HUES64 (cell line): ENCODE results near the gene BMP8B.
"Not testable (repeated sequence)": the region's sequence is repeated elsewhere in the genome, so short reads cannot be mapped to it uniquely, and the experiment has no call there.

Experiments
- H3K27ac ChIP-seq: 2 replicates; pipeline ENCODE4 v1.7.0; 2013; ENCODE audit warnings: low read depth, low read length, inconsistent platforms
- H3K27me3 ChIP-seq: 2 replicates; pipeline ENCODE4 v1.6.1; 2013; ENCODE audit warnings: mild to moderate bottlenecking, low read length; ENCODE audit not compliant: insufficient read depth
- H3K36me3 ChIP-seq: 2 replicates; pipeline ENCODE4 v1.6.1; 2013; ENCODE audit warnings: mild to moderate bottlenecking, low read length; ENCODE audit not compliant: insufficient read depth
- H3K4me1 ChIP-seq: 2 replicates; pipeline ENCODE4 v1.6.1; 2013; ENCODE audit warnings: mild to moderate bottlenecking, low read length, moderate library complexity; ENCODE audit not compliant: insufficient read depth
- H3K4me3 ChIP-seq: 2 replicates; pipeline ENCODE4 v1.5.1; 2013; ENCODE audit warnings: mild to moderate bottlenecking, low read length, moderate library complexity
- H3K9ac ChIP-seq: 2 replicates; pipeline ENCODE4 v1.6.1; 2013; ENCODE audit warnings: mild to moderate bottlenecking, low read depth, low read length
- H3K9me3 ChIP-seq: 2 replicates; pipeline ENCODE4 v1.6.1; 2013; ENCODE audit warnings: low read depth, low read length; ENCODE audit not compliant: insufficient read depth
- WGBS: fragments of 150-250, 120-280 bp; methylation state at CpG from one replicate; pipeline ENCODE4 v1.1.7; 2013; ENCODE audit warnings: missing lambda C conversion rate; 5-methylcytosine and 5-hydroxymethylcytosine counted together

The BMP8B gene

DNA sequence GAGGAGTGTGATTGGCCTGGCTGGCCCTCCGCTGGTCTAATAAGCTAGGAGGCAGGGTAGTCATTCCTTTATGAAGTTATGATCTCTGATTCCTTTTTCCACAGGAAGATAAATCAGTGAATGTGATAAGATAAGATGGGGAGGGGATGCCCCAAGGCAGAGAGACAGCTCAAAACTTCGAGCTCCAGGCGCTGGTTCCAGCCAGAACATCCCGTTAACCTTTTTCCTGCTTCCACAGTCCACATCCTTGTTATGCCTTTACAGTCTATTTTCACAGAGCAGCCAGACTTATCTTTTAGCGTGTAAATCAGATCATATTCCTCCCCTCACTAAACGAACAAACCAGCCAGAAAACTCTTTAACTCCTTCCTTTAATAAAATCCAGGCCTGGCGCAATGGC is 38.5 kb upstream of the BMP8B start:
- no peak overlapping the region for H3K9ac ChIP-seq
- no peaks in the 10 kb centered on the region for H3K36me3 ChIP-seq
- H3K27ac ChIP-seq: no peak overlapping the region
- H3K27me3 ChIP-seq: no peaks in the 10 kb centered on the region
- H3K9me3 ChIP-seq: no peaks in the 10 kb centered on the region
- 0 out of 2 replicates have a peak, but pooled peaks cover 5% of the 10 kb centered on the region for H3K4me1 ChIP-seq
- WGBS: 90% methylated on average over 7 of the region's 7 CpGs
- no peak overlapping the region for H3K4me3 ChIP-seq

DNA sequence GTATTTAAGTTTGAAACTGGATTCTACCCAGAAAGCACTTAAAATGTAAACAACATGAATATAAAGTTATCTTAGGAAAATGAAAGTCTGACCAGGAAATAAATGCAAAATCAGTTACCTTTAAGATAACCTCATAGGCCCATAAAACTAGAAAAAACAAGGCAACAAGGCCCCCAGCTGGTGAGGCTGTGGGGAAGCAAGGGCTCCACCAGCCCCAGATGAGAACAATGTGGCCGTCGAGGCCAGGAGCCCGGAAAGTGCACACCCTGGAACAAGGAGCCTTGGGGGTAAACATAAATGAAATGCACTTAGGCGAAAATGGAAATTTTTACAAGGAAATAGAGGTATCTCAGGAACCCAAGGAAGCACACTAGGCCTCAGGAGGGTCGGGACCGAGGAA is 37.9 kb upstream of the BMP8B start:
- WGBS: 89% methylated on average over 6 of the region's 6 CpGs
- H3K4me3 ChIP-seq: no peak overlapping the region

DNA sequence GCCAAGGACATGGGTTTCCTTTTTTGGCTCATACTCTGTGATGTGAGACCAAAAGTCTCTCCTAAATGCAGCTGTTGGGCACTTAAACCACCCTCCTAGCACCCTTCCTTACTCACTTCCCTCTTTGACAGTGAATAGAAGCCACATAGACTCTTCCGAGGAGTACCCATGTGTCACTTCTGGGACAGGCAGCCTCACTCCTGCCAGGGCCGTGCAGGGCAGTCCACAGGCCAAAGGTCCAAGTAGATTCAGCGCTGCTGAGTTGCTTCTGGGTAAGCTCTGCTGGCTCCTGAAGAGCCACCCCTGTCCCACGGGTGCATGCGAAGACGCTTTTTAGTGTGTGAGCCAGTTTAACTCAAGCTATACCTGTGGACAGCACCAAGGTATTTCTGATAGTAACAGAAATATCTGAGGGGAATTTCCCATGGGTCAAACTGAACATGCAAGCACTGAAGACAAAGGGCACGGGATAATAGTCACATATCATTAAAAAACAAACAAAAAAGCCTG is 36.8 kb upstream of the BMP8B start:
- H3K4me1 ChIP-seq: no peaks in the 10 kb centered on the region
- H3K9me3 ChIP-seq: no peaks in the 10 kb centered on the region
- no peaks in the 10 kb centered on the region for H3K27me3 ChIP-seq
- no peak overlapping the region for H3K9ac ChIP-seq
- H3K36me3 ChIP-seq: no peaks in the 10 kb centered on the region
- no peak overlapping the region for H3K4me3 ChIP-seq
- H3K27ac ChIP-seq: no peak overlapping the region
- WGBS: 91% methylated on average over 7 of the region's 7 CpGs

More for the DNA sequence above, 37.9 kb upstream of the BMP8B start:
- Histone ChIP-seq H3K36me3 (no peaks in the 10 kb centered on the region), H3K4me1 (0 out of 2 replicates have a peak, but pooled peaks cover 5% of the 10 kb centered on the region), H3K27ac (no peak overlapping the region), H3K9me3 (no peaks in the 10 kb centered on the region), H3K27me3 (no peaks in the 10 kb centered on the region), H3K9ac (no peak overlapping the region)

DNA sequence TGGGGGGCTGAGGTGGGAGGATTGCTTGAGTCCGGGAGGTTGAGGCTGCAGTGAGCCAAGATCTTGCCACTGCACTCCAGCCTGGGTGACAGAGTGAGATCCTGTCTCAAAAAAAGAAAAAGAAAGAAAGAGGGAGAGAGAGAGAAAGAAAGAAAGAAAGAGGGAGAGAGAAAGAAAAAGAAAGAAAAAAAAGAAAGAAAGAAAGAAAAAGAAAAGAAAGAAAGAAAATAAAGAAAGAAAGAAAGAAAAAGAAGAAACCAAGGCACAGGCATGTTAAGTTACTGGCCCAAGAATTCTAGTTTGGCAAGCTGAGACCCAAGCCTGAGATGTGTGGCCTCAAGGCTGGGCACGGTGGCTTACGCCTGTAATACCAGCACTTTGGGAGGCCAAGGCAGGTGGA is 34.8 kb upstream of the BMP8B start:
- WGBS: 96% methylated on average over 3 of the region's 3 CpGs
- not testable (repeated sequence) for H3K27ac ChIP-seq, H3K36me3 ChIP-seq, H3K9me3 ChIP-seq, H3K9ac ChIP-seq, H3K4me3 ChIP-seq, H3K4me1 ChIP-seq, H3K27me3 ChIP-seq

DNA sequence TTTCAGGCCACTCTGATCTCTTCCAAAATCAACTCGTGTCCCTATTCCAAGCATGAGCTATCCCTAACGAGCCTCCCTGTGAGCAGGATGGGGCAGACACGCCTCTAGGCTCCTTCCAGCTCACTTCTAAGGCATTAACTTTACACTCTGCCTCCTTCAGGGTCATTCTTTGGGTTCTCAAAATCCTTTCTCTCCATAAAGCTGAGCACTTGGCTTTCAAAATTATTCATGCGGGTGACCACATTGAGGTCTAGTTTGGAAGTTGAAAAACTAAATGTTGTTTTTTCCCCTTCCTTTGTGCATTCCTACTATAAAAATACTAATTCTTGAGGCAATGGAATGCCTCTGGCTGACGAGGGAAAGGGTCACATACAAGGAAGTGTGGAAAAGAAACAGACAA is 33.5 kb upstream of the BMP8B start:
- WGBS: 61% methylated on average over 4 of the region's 5 CpGs
- Histone ChIP-seq H3K27me3 (no peaks in the 10 kb centered on the region; the same call in 1 of the 2 replicates), H3K36me3 (no peaks in the 10 kb centered on the region), H3K27ac (no peak overlapping the region), H3K9ac (no peak overlapping the region), H3K4me1 (no peaks in the 10 kb centered on the region), H3K4me3 (no peak overlapping the region), H3K9me3 (no peaks in the 10 kb centered on the region)

DNA sequence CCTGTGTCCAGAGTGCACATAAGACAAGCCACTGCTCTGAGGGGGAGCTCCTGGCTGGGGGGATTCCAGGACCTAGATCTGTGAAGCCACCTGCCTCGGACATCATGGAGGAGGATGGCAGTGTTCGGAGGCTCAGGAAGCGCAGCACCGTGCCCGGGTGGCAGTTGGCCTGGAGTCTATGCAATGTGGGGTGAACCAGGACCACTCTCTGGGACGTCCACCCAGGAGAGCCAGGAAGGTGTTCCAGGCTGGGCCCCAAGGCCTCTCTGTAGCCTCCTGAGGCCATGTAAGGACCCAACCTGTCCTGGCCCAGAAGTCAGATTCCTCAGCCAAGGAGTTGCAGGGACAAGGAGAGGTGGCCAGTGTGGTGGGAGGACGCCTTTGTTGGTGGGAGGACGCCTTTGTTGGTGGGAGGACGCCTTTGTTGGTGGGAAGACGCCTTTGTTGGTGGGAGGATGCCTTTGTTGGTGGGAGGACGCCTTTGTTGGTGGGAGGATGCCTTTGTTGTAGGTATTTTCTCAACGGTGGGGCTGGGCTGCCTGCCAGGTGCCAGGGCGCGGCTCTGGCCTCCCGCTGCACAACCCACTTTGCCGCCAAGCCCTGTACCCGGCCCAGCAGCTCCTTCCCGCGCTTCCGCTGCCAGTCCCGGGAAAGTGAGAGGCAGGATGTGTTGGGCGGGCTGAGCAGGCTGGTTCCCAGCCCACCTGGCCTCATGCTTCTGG is 30.6 kb upstream of the BMP8B start:
- no peak overlapping the region for H3K9ac ChIP-seq
- H3K27me3 ChIP-seq: no peaks in the 10 kb centered on the region; the same call in 1 of the 2 replicates
- H3K4me3 ChIP-seq: no peak overlapping the region
- H3K36me3 ChIP-seq: no peaks in the 10 kb centered on the region
- no peaks in the 10 kb centered on the region for H3K4me1 ChIP-seq
- H3K27ac ChIP-seq: no peak overlapping the region
- H3K9me3 ChIP-seq: no peaks in the 10 kb centered on the region
- WGBS: 92% methylated on average over 22 of the region's 22 CpGs

DNA sequence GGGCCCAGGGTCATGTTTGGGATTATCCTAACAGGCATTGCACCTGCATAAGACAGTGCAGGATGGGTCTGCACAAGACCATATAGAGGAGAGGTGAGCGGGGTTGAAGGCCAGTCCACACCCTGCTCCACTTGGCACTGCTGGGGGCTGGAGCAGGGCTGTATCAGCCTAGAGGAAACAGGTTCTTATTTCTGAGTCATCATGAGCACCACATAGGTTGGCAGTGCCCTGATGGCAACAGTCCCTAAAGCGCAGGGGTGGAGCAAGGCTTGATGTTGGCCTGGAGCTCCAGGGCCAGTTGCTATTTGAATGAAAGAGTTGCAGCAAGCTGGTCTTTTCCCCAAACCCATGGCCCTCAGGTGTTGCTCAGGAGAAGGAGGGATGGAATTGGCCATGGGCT is 29.8 kb upstream of the BMP8B start:
- Histone ChIP-seq H3K27me3 (no peaks in the 10 kb centered on the region; the same call in 1 of the 2 replicates), H3K36me3 (no peaks in the 10 kb centered on the region), H3K9me3 (no peaks in the 10 kb centered on the region), H3K27ac (no peak overlapping the region), H3K4me3 (no peak overlapping the region), H3K4me1 (no peaks in the 10 kb centered on the region), H3K9ac (no peak overlapping the region)
- WGBS: 97% methylated on average over 2 of the region's 2 CpGs

DNA sequence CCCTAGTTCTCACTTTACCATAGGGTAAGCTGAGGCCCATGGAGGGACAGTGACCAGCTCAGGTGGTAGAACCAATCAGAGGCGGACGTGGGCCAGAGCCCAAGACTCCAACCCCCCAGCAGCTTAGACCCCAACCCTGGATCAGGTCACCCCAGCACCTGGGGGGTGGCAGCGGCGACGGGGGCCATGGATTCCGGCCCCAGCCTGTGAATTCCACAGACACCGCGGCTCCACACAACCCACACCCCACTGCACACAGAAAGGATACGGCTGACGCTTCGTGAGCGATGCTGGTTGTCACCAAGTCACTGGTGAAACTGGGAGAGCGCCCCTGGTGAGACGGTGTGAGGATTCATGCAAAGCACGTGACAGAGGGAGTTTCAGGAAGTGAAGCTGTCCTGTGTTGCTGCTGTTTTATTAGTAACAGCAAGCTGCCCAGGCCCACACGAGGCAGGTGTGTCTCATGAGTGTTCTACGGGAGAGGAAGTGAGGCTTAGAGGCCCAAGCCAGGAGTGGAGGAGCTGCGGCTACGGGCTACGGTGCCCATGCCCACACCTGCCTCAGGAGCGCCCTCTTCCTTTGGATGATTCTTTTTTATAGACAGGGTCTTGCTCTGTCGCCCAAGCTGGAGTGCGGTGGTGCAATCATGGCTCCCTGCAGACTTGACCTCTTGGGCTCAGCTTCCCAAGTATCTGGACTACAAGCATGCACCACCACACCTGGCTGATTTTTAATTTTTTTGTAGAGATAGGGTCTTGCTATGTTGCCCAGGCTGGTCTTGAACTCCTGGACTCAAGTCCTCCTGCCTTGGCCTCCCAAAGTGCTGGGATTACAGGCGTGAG is 28.6 kb upstream of the BMP8B start:
- H3K4me1 ChIP-seq, H3K4me3 ChIP-seq, H3K27me3 ChIP-seq, H3K9me3 ChIP-seq, H3K9ac ChIP-seq, H3K27ac ChIP-seq, H3K36me3 ChIP-seq: not testable (repeated sequence)
- WGBS: 85% methylated on average over 16 of the region's 24 CpGs

DNA sequence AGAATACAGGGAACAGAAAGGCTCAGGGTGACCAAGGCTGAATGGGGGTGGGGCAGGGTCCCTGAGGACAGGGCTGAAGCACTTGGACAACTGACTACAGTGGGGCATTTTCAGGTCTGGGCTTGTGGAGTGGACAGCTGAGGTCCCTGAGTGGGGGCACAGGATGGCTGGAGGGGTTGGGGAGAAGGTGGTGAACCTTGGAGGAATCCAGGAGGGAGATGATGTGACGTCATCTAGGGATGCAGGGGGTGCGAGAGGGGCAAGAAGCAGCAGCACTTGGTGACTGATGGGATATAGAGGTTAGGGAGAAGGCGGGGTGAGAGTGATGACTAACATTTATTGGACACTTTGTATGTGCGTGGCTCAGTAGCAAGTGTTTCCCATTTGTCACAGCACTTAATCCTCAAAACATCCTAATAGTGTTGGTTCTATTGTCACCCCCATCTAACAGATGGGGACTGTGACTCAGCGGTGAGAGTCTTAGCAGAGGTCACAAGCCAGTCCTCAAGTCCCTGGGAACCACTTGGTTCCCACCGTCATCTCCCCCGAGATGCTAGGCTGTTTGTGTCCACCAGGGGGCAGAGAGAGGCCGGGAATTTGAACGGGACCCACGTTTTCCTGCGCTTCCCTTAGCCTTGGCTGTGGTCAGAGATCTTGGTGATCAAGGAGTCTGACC is 27.9 kb upstream of the BMP8B start:
- Histone ChIP-seq H3K27me3 (no peaks in the 10 kb centered on the region; the same call in 1 of the 2 replicates), H3K36me3 (no peaks in the 10 kb centered on the region), H3K9me3 (no peaks in the 10 kb centered on the region), H3K9ac (no peak overlapping the region), H3K4me3 (no peak overlapping the region), H3K4me1 (no peaks in the 10 kb centered on the region), H3K27ac (no peak overlapping the region)
- 27% methylated on average over 11 of the region's 11 CpGs for WGBS

DNA sequence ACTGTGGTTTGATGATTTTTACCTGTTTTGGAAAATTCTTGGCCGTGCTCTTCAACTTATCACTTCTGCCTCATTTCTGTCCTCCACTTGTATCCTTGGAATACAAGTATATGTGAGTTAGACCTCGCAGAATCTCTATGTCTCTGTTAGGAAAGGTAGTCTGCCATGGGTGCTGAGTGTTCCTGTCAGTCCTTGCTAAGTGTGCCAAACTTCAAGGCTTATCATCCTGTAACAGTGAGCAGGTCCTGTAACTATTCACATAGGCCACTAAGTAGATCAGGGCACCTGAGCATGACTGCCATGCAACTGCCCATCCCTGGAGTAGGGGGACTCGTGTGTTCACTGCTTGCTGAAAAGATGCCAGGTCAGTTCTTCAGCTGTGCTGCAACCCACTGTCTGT is 24.2 kb upstream of the BMP8B start:
- WGBS: 88% methylated on average over 2 of the region's 3 CpGs

More for the DNA sequence above, 24.2 kb upstream of the BMP8B start:
- Histone ChIP-seq H3K4me1 (no peaks in the 10 kb centered on the region), H3K9ac (no peak overlapping the region), H3K9me3 (no peaks in the 10 kb centered on the region), H3K36me3 (no peaks in the 10 kb centered on the region), H3K27me3 (no peaks in the 10 kb centered on the region; the same call in 1 of the 2 replicates), H3K27ac (no peak overlapping the region), H3K4me3 (no peak overlapping the region)
